Stimulated activated CD4-positive, alpha-beta T cell treated with anti-CD3 and anti-CD28 coated beads, Interleukin-12 subunit alpha, Interleukin-12 subunit beta, amount 100 ng/mL, for 4 hours (primary cell): Measurements from ENCODE around the gene SHC4.

Experiments used
- DNase-seq: peaks from one replicate; pipeline ENCODE4 v3.0.0-alpha.2; 2020

The SHC4 gene

GRCh38 chr15:48833526-48834239 is 130.0 kb downstream of the SHC4 start:
- DNase-seq, result no peak

GRCh38 chr15:48832648-48833047 is 131.1 kb downstream of the SHC4 start:
- DNase-seq, result no peak

GRCh38 chr15:48828906-48829305 is 134.8 kb downstream of the SHC4 start:
- DNase-seq, result no peak

GRCh38 chr15:48828471-48828870 is 135.2 kb downstream of the SHC4 start:
- no peak for DNase-seq

GRCh38 chr15:48825075-48825474 is 138.6 kb downstream of the SHC4 start:
- no peak for DNase-seq

GRCh38 chr15:48823706-48824105 is 140.0 kb downstream of the SHC4 start:
- no peak for DNase-seq

- no peak for DNase-seq
These were observed 140.5 kb downstream of the SHC4 start for GRCh38 chr15:48823237-48823636.

GRCh38 chr15:48814286-48814685 is 149.4 kb downstream of the SHC4 start:
- no peak for DNase-seq

GRCh38 chr15:48811325-48811958 is 152.3 kb downstream of the SHC4 start:
- DNase-seq, result no peak

GRCh38 chr15:48810414-48811324 is 153.1 kb downstream of the SHC4 start, which contains the start of gene CEP152:
CEP152 (minus strand) TSS chr15:48811069; CDS start chr15:48805649, 5,420 bp downstream.
- DNase-seq, result peak; percentile 96

- no peak for DNase-seq
These were observed 157.6 kb downstream of the SHC4 start for GRCh38 chr15:48806151-48806550.

GRCh38 chr15:48805591-48805990 is 158.1 kb downstream of the SHC4 start:
- DNase-seq, result no peak

- no peak for DNase-seq
These were observed 159.8 kb downstream of the SHC4 start for GRCh38 chr15:48803877-48804276.

GRCh38 chr15:48802867-48803266 is 160.9 kb downstream of the SHC4 start:
- DNase-seq, result no peak

- no peak for DNase-seq
These were observed 161.5 kb downstream of the SHC4 start for GRCh38 chr15:48802257-48802656.

GRCh38 chr15:48800811-48801455 is 162.8 kb downstream of the SHC4 start:
- DNase-seq, result no peak

GRCh38 chr15:48800245-48800644 is 163.5 kb downstream of the SHC4 start:
- DNase-seq, result no peak

GRCh38 chr15:48798319-48798718 is 165.4 kb downstream of the SHC4 start:
- no peak for DNase-seq

- no peak for DNase-seq
These were observed 166.8 kb downstream of the SHC4 start for GRCh38 chr15:48796930-48797329.

- DNase-seq, result no peak
These were observed 167.2 kb downstream of the SHC4 start for GRCh38 chr15:48796521-48796920.

GRCh38 chr15:48795901-48796300 is 167.8 kb downstream of the SHC4 start:
- no peak for DNase-seq

GRCh38 chr15:48794697-48795134 is 169.0 kb downstream of the SHC4 start:
- DNase-seq, result no peak

GRCh38 chr15:48792408-48792807 is 171.3 kb downstream of the SHC4 start:
- no peak for DNase-seq
